Measurements from ENCODE around the gene ZNF236. TPM values are rescaled to one million over a fixed set of nuclear protein-coding genes. Genes with fewer than 3 reads are reported as not detected.

The ZNF236 gene
- total and polyA plus RNA-seq, 11 donors, result 1.9 to 17.0 (median 10.4) TPM

- peaks cover 0 to 5% (median 0%) of the 10 kb centered on the region in 12 donors for H3K4me1 ChIP-seq
- peaks cover 0 to 98% (median 86%) of the 10 kb centered on the region in 9 donors for H3K36me3 ChIP-seq
- H3K4me3 ChIP-seq, result no peak overlapping the region
- H3K9me3 ChIP-seq, result no peaks in the 10 kb centered on the region
- no peak for DNase-seq
- WGBS, 4 donors, result 91 to 95% (median 94%) methylated on average over 7 of the region's 7 CpGs
- H3K27me3 ChIP-seq, result no peaks in the 10 kb centered on the region
- no peak for ATAC-seq
- no peak overlapping the region for H3K27ac ChIP-seq
- no peak for TF ChIP-seq CTCF (IDR thresholded peaks at IDR 0.05)
- TF ChIP-seq POLR2A (IDR thresholded peaks at IDR 0.05), result no peak
- intact Hi-C loops (cut with DNase I), result loop anchor here in 1 of 10 donors (10.0 kb wide), 1 partner anchor 1349 kb away; no protein-coding TSS in a partner anchor
Observed at GRCh38 chr18:76913583-76913982, 91.2 kb downstream of the ZNF236 start.

GRCh38 chr18:76914314-76914713 lies 92.0 kb downstream of the ZNF236 start:
- 90 to 95% (median 92%) methylated on average over 8 of the region's 8 CpGs for WGBS, 4 donors
- ATAC-seq (no peak), DNase-seq (no peak)
- no peak overlapping the region for H3K4me3 ChIP-seq
- no peak for TF ChIP-seq POLR2A (IDR thresholded peaks at IDR 0.05)
- TF ChIP-seq CTCF (IDR thresholded peaks at IDR 0.05), result no peak
- H3K4me1 ChIP-seq, result peaks cover 0 to 4% (median 0%) of the 10 kb centered on the region in 12 donors
- H3K27me3 ChIP-seq, result no peaks in the 10 kb centered on the region
- intact Hi-C loops (cut with DNase I), result loop anchor here in 1 of 10 donors (10.0 kb wide), 1 partner anchor 1350 kb away; no protein-coding TSS in a partner anchor
- no peaks in the 10 kb centered on the region for H3K9me3 ChIP-seq
- peaks cover 0 to 100% (median 94%) of the 10 kb centered on the region in 9 donors for H3K36me3 ChIP-seq
- no peak overlapping the region for H3K27ac ChIP-seq

GRCh38 chr18:76914796-76915195 lies 92.4 kb downstream of the ZNF236 start:
- no peak overlapping the region for H3K4me3 ChIP-seq
- no peaks in the 10 kb centered on the region for H3K9me3 ChIP-seq
- no peak overlapping the region for H3K27ac ChIP-seq
- peaks cover 0 to 100% (median 99%) of the 10 kb centered on the region in 9 donors for H3K36me3 ChIP-seq
- H3K4me1 ChIP-seq, result no peaks in the 10 kb centered on the region
- no peak for DNase-seq
- H3K27me3 ChIP-seq, result no peaks in the 10 kb centered on the region
- intact Hi-C loops (cut with DNase I), result loop anchor here in 1 of 10 donors (10.0 kb wide), 1 partner anchor 1350 kb away; no protein-coding TSS in a partner anchor
- ATAC-seq, result no peak
- WGBS, 4 donors, result 61 to 99% (median 64%) methylated on average over 3 of the region's 3 CpGs
- TF ChIP-seq CTCF (IDR thresholded peaks at IDR 0.05) (no peak), POLR2A (IDR thresholded peaks at IDR 0.05) (no peak)

GRCh38 chr18:76915456-76915855 lies 93.1 kb downstream of the ZNF236 start:
- no peaks in the 10 kb centered on the region for H3K9me3 ChIP-seq
- DNase-seq, result no peak
- WGBS, 4 donors, result 81 to 94% (median 83%) methylated on average over 5 of the region's 5 CpGs
- TF ChIP-seq CTCF (IDR thresholded peaks at IDR 0.05) (no peak), POLR2A (IDR thresholded peaks at IDR 0.05) (no peak)
- H3K27ac ChIP-seq, result no peak overlapping the region
- no peak overlapping the region for H3K4me3 ChIP-seq
- H3K36me3 ChIP-seq, result peaks cover 0 to 100% (median 99%) of the 10 kb centered on the region in 9 donors
- ATAC-seq, result no peak
- no peaks in the 10 kb centered on the region for H3K4me1 ChIP-seq
- no peaks in the 10 kb centered on the region for H3K27me3 ChIP-seq
- intact Hi-C loops (cut with DNase I), result loop anchor here in 1 of 10 donors (10.0 kb wide), 1 partner anchor 1351 kb away; no protein-coding TSS in a partner anchor
